Keratinocyte (primary cell): ENCODE data around the gene ZNF718.

ENCODE experiments used
- CTCF ChIP-seq, 3 experiments: IDR thresholded peaks in 1 of 3; conservative IDR thresholded peaks in 1 of 3; optimal IDR thresholded peaks in 1 of 3; 2 replicates in 2 of 3; 3 replicates in 1 of 3; pipeline versions ENCODE3 to v1.5.1; 2011; ENCODE audit warnings: low read length in 3 of 3, mild to moderate bottlenecking in 3 of 3, moderate library complexity in 2 of 3, control low read depth in 1 of 3, inconsistent platforms in 1 of 3; ENCODE audit not compliant: insufficient read depth in 2 of 3; ENCODE audit errors: extremely low read depth in 1 of 3
- EZH2 ChIP-seq: IDR thresholded peaks from one replicate; pipeline ENCODE4 v1.6.1; 2012; ENCODE audit warnings: inconsistent platforms, mild to moderate bottlenecking, low read length, moderate library complexity

GRCh38 chr4:211033-211511 lies 86.8 kb downstream of the ZNF718 start:
- TF ChIP-seq CTCF (optimal IDR thresholded peaks at IDR 0.05 in 1 of 3, IDR thresholded peaks at IDR 0.05 in 1 of 3, conservative IDR thresholded peaks at IDR 0.05 in 1 of 3; ENCODE audit: extremely low read depth in 1 of 3, insufficient read depth in 2 of 3, low read length in 3 of 3) (no peak), EZH2 (no peak)
